Astrocyte (in vitro differentiated cells and primary cell): ENCODE results near the gene SIGLEC12. TPM values are rescaled to one million over a fixed set of nuclear protein-coding genes. Genes with fewer than 3 reads are reported as not detected.
"Not testable (repeated sequence)": the region's sequence is repeated elsewhere in the genome, so short reads cannot be mapped to it uniquely, and the experiment has no call there.

Experiments
- DNase-seq: peaks from one replicate; pipeline ENCODE4 v3.0.0-alpha.2; 2010; ENCODE audit warnings: low read depth
- FAIRE-seq: peaks from 2 replicates; lab custom pipeline; 2011; peaks lifted over from hg19 to GRCh38; lab: Jason Lieb, UNC
- H2AFZ ChIP-seq: 2 replicates; pipeline ENCODE4 v1.6.0; 2012; ENCODE audit warnings: low read depth, low read length, inconsistent platforms
- H3K27ac ChIP-seq: 2 replicates; pipeline ENCODE4 v1.5.1; 2011; ENCODE audit warnings: low read depth, low read length, inconsistent platforms
- H3K27me3 ChIP-seq: 2 replicates; pipeline ENCODE4 v1.6.0; 2011; ENCODE audit warnings: low read length, inconsistent platforms; ENCODE audit not compliant: insufficient read depth
- H3K36me3 ChIP-seq: 2 replicates; pipeline ENCODE4 v1.5.1; 2011; ENCODE audit warnings: low read length, inconsistent platforms; ENCODE audit not compliant: insufficient read depth
- H3K4me1 ChIP-seq: 2 replicates; pipeline ENCODE4 v1.5.1; 2011; ENCODE audit warnings: low read length, inconsistent platforms; ENCODE audit not compliant: insufficient read depth
- H3K4me2 ChIP-seq: 2 replicates; pipeline ENCODE4 v1.6.0; 2012; ENCODE audit warnings: low read length, inconsistent platforms
- H3K4me3 ChIP-seq: 2 replicates; pipeline ENCODE4 v1.5.1; 2011; ENCODE audit warnings: low read depth, mild to moderate bottlenecking, low read length, inconsistent platforms; ENCODE audit not compliant: insufficient read depth
- H3K79me2 ChIP-seq: 2 replicates; pipeline ENCODE4 v1.6.0; 2012; ENCODE audit warnings: mild to moderate bottlenecking, low read length, inconsistent platforms; ENCODE audit not compliant: insufficient read depth
- H3K9ac ChIP-seq: 2 replicates; pipeline ENCODE4 v1.6.0; 2012; ENCODE audit warnings: mild to moderate bottlenecking, low read length, inconsistent platforms
- H3K9me3 ChIP-seq: 2 replicates; pipeline ENCODE4 v1.5.1; 2012; ENCODE audit warnings: low read depth, mild to moderate bottlenecking, low read length, inconsistent platforms; ENCODE audit not compliant: insufficient read depth
- H4K20me1 ChIP-seq: 2 replicates; pipeline ENCODE4 v1.6.0; 2012; ENCODE audit warnings: low read length, inconsistent platforms; ENCODE audit not compliant: insufficient read depth
- H3K27ac Mint-ChIP-seq: one replicate; pipeline ENCODE4 v1.8.0; 2021; ENCODE audit warnings: mild to moderate bottlenecking, mixed read lengths; ENCODE audit not compliant: unreplicated experiment
- H3K27me3 Mint-ChIP-seq: one replicate; pipeline ENCODE4 v1.8.0; 2021; ENCODE audit warnings: low read depth, mixed read lengths; ENCODE audit not compliant: unreplicated experiment
- H3K36me3 Mint-ChIP-seq: one replicate; pipeline ENCODE4 v1.8.0; 2021; ENCODE audit warnings: low read depth, mixed read lengths; ENCODE audit not compliant: unreplicated experiment
- H3K4me1 Mint-ChIP-seq: one replicate; pipeline ENCODE4 v1.8.0; 2021; ENCODE audit warnings: low read depth, mixed read lengths; ENCODE audit not compliant: unreplicated experiment
- H3K4me3 Mint-ChIP-seq: one replicate; pipeline ENCODE4 v1.8.0; 2021; ENCODE audit warnings: mild to moderate bottlenecking, moderate library complexity, mixed read lengths; ENCODE audit not compliant: unreplicated experiment
- H3K9me3 Mint-ChIP-seq: one replicate; pipeline ENCODE4 v1.8.0; 2021; ENCODE audit warnings: mild to moderate bottlenecking, mixed read lengths; ENCODE audit not compliant: unreplicated experiment
- CTCF ChIP-seq: IDR thresholded peaks from 2 replicates; pipeline ENCODE4 v1.5.1; 2011; ENCODE audit warnings: low read depth, mild to moderate bottlenecking, inconsistent platforms, low read length, moderate library complexity; ENCODE audit not compliant: insufficient read depth
- EZH2 ChIP-seq: IDR thresholded peaks from 2 replicates; pipeline ENCODE4 v1.6.1; 2012; ENCODE audit warnings: mild to moderate bottlenecking, low read length, inconsistent platforms; ENCODE audit not compliant: insufficient read depth
- total RNA-seq: library from RNA; stranded (reverse); gene quantifications from 2 replicates; pipeline ENCODE4 v1.2.1, GENCODE V29; 2021

SIGLEC12 gene
- total RNA-seq, 1 donor from 2014 or later: not detected

GRCh38 chr19:51448411-51449016, 53.1 kb downstream of the SIGLEC12 start:
- no peaks in the 10 kb centered on the region for H3K9me3 ChIP-seq
- no peak overlapping the region for H3K4me2 ChIP-seq
- no peak overlapping the region for H3K27ac Mint-ChIP-seq
- FAIRE-seq (no peak), DNase-seq (no peak)
- H3K4me1 ChIP-seq: no peaks in the 10 kb centered on the region
- no peaks in the 10 kb centered on the region for H3K36me3 ChIP-seq
- H4K20me1 ChIP-seq: no peaks in the 10 kb centered on the region
- H2AFZ ChIP-seq: no peak overlapping the region
- peaks cover 18% of the 10 kb centered on the region for H3K9me3 Mint-ChIP-seq
- peaks cover 14% of the 10 kb centered on the region for H3K27me3 Mint-ChIP-seq
- H3K4me3 Mint-ChIP-seq: no peak overlapping the region
- H3K27me3 ChIP-seq: no peaks in the 10 kb centered on the region
- H3K4me1 Mint-ChIP-seq: no peaks in the 10 kb centered on the region
- TF ChIP-seq CTCF (no peak), EZH2 (no peak)
- H3K4me3 ChIP-seq: no peak overlapping the region
- no peak overlapping the region for H3K27ac ChIP-seq
- no peaks in the 10 kb centered on the region for H3K36me3 Mint-ChIP-seq
- no peak overlapping the region for H3K9ac ChIP-seq
- no peaks in the 10 kb centered on the region for H3K79me2 ChIP-seq

- H3K36me3 Mint-ChIP-seq: no peaks in the 10 kb centered on the region
- no peak overlapping the region for H3K4me3 ChIP-seq
- FAIRE-seq: no peak
Measured at GRCh38 chr19:51448011-51448410, 53.6 kb downstream of the SIGLEC12 start.

GRCh38 chr19:51447510-51447909, 54.1 kb downstream of the SIGLEC12 start:
- not testable (repeated sequence) for H3K79me2 ChIP-seq

More at GRCh38 chr19:51448011-51448410, 53.6 kb downstream of the SIGLEC12 start:
- no peaks in the 10 kb centered on the region for H3K4me1 Mint-ChIP-seq
- H3K9me3 ChIP-seq: no peaks in the 10 kb centered on the region
- no peak overlapping the region for H3K27ac ChIP-seq
- H3K4me1 ChIP-seq: no peaks in the 10 kb centered on the region
- no peaks in the 10 kb centered on the region for H3K79me2 ChIP-seq
- H3K9ac ChIP-seq: no peak overlapping the region
- no peak overlapping the region for H2AFZ ChIP-seq
- no peak overlapping the region for H3K27ac Mint-ChIP-seq
- H4K20me1 ChIP-seq: no peaks in the 10 kb centered on the region
- H3K9me3 Mint-ChIP-seq: peaks cover 18% of the 10 kb centered on the region
- no peak for TF ChIP-seq CTCF
- no peak for TF ChIP-seq EZH2
- no peak for DNase-seq
- H3K36me3 ChIP-seq: no peaks in the 10 kb centered on the region
- no peak overlapping the region for H3K4me3 Mint-ChIP-seq
- no peak overlapping the region for H3K4me2 ChIP-seq
- peaks cover 17% of the 10 kb centered on the region for H3K27me3 Mint-ChIP-seq
- no peaks in the 10 kb centered on the region for H3K27me3 ChIP-seq

More at GRCh38 chr19:51447510-51447909, 54.1 kb downstream of the SIGLEC12 start:
- H3K4me3 Mint-ChIP-seq, H3K4me2 ChIP-seq, H3K4me1 ChIP-seq, H2AFZ ChIP-seq, H3K27me3 ChIP-seq, H3K27ac ChIP-seq, H3K27ac Mint-ChIP-seq, H4K20me1 ChIP-seq, H3K4me3 ChIP-seq, H3K9me3 ChIP-seq, H3K36me3 ChIP-seq, H3K36me3 Mint-ChIP-seq, FAIRE-seq, H3K4me1 Mint-ChIP-seq, H3K9ac ChIP-seq, DNase-seq: not testable (repeated sequence)
- Mint-ChIP-seq H3K27me3 (peaks cover 19% of the 10 kb centered on the region), H3K9me3 (peaks cover 18% of the 10 kb centered on the region)
